Esophagus muscularis mucosa (tissue), 4 donors: Measurements from ENCODE around the gene FAM131A. TPM values are rescaled to one million over a fixed set of nuclear protein-coding genes. Genes with fewer than 3 reads are reported as not detected.

ENCODE experiments used
- DNase-seq: peaks from one replicate; pipeline ENCODE4 v3.0.0-alpha.2; 2017; ENCODE audit errors: extremely low spot score
- H3K27ac ChIP-seq, 4 donors: fragments of 200-600 bp; sonication (generic); replicated peaks in 1 of 4; 1 replicate in 3 of 4; 2 replicates in 1 of 4; pipeline ENCODE4 v1.5.1; 2016 to 2019; ENCODE audit warnings: mild to moderate bottlenecking in 1 of 4
- H3K27me3 ChIP-seq, 4 donors: fragments of 200-600 bp; sonication (generic); one replicate each; pipeline versions ENCODE4 v1.5.1 to v1.6.0; 2016 to 2019
- H3K36me3 ChIP-seq, 4 donors: fragments of 200-600 bp; sonication (generic); one replicate each; pipeline ENCODE4 v1.5.1; 2016 to 2019
- H3K4me1 ChIP-seq, 4 donors: fragments of 200-600 bp; sonication (generic); one replicate each; pipeline ENCODE4 v1.5.1; 2016 to 2019
- H3K4me3 ChIP-seq, 4 donors: fragments of 200-600 bp; sonication (generic); 1 replicate in 2 of 4; 2 replicates in 2 of 4; pipeline ENCODE4 v1.5.1; 2016 to 2019; ENCODE audit warnings: mild to moderate bottlenecking in 4 of 4, moderate library complexity in 1 of 4
- H3K9me3 ChIP-seq, 4 donors: fragments of 200-600 bp; sonication (generic); 1 replicate in 3 of 4; 2 replicates in 1 of 4; pipeline ENCODE4 v1.5.1; 2016 to 2019
- EP300 ChIP-seq: sonication (generic); formaldehyde crosslinking; IDR thresholded peaks from one replicate; pipeline ENCODE4 v1.6.1; 2017; ENCODE audit warnings: antibody characterized with exemption
- POLR2A ChIP-seq: fragments of 450-650 bp; IDR thresholded peaks from one replicate; pipeline ENCODE4 v1.6.1; 2017; ENCODE audit warnings: antibody characterized with exemption, moderate library complexity, mild to moderate bottlenecking, low read depth
- POLR2AphosphoS5 ChIP-seq, 2 donors: sonication (generic); formaldehyde crosslinking; IDR thresholded peaks; one replicate each; pipeline ENCODE4 v1.6.1; 2017; ENCODE audit warnings: antibody characterized with exemption in 2 of 2
- WGBS: methylation state at CpG from one replicate; pipeline ENCODE4 v1.1.5; 2018; 5-methylcytosine and 5-hydroxymethylcytosine counted together
- intact Hi-C: fragments of 100-400 bp; cut with DNase I; formaldehyde crosslinking; loops from one replicate; pipeline ENCODE4 v1.15.1; 2023
- total RNA-seq, 4 donors: library from RNA; depleted of rRNA; stranded (reverse); fragments of >200 nt; gene quantifications; one replicate each; pipeline versions ENCODE4 v1.1.0 to v1.2.1, GENCODE V29; 2016
- TF ChIP-seq, protein P1 (sequence below), 3 experiments: fragments of 200-600 bp in 2 of 3; fragments of 450-650 bp in 1 of 3; sonication (generic) in 2 of 3; IDR thresholded peaks; one replicate each; pipeline ENCODE4 v1.5.1; 2017 to 2019; ENCODE audit warnings: antibody characterized with exemption in 3 of 3, mild to moderate bottlenecking in 2 of 3, moderate library complexity in 1 of 3

FAM131A gene
- total RNA-seq, 4 donors from 2014 or later = 40.3 to 71.0 (median 59.9) TPM

DNA sequence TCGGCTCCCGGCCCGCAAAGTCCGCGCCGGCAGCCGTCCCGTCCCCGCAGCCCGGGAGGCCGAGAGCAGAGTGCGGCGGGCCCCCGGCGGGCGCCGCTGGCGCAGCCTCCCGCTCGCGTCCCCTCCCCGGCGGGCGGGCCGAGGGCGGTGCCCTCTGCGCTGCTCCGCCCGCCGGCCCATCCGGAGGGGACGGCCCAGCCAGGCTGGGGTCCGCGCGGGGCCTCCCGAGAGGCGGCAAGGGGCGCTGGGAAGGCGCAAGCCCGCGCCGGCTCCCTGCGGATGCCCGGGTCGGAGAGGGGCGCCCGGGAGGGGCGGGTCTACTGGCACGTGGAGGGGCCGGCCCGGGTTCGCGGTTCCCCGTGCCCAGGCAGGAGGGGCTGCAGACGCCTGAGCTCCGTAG lies 24.1 kb downstream of the FAM131A start, which contains the start of the genes CLCN2 and POLR2H:
Gene CLCN2, minus strand, starts transcription at position 74 of the 400 bp plus-strand sequence. CDS start 126 bp downstream, outside the sequence.
Gene POLR2H, plus strand, starts transcription at position 179 of the 400 bp plus-strand sequence. CDS start 1,783 bp downstream, outside the sequence.
- H3K27ac ChIP-seq = peak within 1 kb of the TSS; percentile 96 to 99 (median 99)
- peaks cover 21 to 42% (median 36%) of the 10 kb centered on the region in 4 donors for H3K4me1 ChIP-seq
- peak within 1 kb of the TSS; percentile 73 to 92 (median 86) for H3K4me3 ChIP-seq
- no CpG with 5 or more reads among the region's 56 CpGs for whole genome bisulfite sequencing
- intact Hi-C loops = no loop called here
- DNase-seq = no peak
- H3K36me3 ChIP-seq = peaks cover under 1 to 37% (median 27%) of the 10 kb centered on the region in 4 donors
- H3K27me3 ChIP-seq = no peaks in the 10 kb centered on the region
- TF ChIP-seq POLR2A = no peak
- peak; percentile 49 to 71 for TF ChIP-seq POLR2AphosphoS5 (IDR thresholded peaks at IDR 0.05)
- H3K9me3 ChIP-seq = no peaks in the 10 kb centered on the region

DNA sequence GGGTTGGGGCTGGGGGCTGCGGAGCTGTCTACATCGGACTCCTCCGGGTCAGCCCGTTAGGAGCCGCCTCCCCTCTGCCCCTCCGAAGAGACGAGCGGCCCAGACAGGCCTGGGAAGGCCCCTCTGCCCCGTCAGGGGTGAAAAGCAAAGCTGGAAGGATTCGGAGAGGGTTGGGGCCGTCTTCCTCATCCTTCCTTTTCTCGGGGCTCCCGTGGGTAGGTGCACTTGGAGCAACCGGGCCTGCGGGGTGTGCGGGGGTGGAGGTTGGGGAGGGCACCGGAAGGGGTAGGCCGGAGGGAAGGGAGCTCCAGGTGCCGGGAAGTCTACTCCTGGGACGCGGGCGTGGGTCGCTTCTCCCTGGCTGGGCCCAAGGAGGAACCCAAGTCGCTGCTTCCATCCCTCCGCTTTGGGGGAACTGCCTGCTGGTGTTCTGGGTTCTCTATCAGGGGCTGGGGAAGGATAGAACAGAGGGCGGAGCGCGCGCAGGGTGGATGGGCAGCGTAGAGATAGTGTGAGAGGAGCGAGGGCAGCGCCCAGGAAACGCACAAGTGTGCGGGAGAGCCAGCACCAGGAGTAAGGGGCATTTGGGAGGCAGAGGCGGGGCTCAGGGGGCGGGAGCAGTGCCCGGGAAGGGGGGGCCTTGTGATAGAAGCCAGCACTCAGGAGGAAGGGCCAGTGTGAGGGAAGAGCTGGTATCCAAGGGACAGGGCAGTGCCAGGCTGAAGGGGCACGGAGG lies 24.7 kb downstream of the FAM131A start:
- peak; percentile 93 for DNase-seq
- Histone ChIP-seq H3K9me3 (no peaks in the 10 kb centered on the region), H3K4me1 (peaks cover 21 to 42% (median 36%) of the 10 kb centered on the region in 4 donors), H3K36me3 (peaks cover 6 to 37% (median 30%) of the 10 kb centered on the region in 4 donors), H3K4me3 (peak overlapping the region; percentile 73 to 92 (median 86)), H3K27me3 (no peaks in the 10 kb centered on the region), H3K27ac (peak overlapping the region; percentile 96 to 99 (median 99))
- WGBS = under 1% methylated on average over 28 of the region's 38 CpGs
- intact Hi-C loops = no loop called here
- TF ChIP-seq POLR2AphosphoS5 (IDR thresholded peaks at IDR 0.05) = peak in 1 of 2 donors; percentile 37
- no peak for TF ChIP-seq POLR2A

DNA sequence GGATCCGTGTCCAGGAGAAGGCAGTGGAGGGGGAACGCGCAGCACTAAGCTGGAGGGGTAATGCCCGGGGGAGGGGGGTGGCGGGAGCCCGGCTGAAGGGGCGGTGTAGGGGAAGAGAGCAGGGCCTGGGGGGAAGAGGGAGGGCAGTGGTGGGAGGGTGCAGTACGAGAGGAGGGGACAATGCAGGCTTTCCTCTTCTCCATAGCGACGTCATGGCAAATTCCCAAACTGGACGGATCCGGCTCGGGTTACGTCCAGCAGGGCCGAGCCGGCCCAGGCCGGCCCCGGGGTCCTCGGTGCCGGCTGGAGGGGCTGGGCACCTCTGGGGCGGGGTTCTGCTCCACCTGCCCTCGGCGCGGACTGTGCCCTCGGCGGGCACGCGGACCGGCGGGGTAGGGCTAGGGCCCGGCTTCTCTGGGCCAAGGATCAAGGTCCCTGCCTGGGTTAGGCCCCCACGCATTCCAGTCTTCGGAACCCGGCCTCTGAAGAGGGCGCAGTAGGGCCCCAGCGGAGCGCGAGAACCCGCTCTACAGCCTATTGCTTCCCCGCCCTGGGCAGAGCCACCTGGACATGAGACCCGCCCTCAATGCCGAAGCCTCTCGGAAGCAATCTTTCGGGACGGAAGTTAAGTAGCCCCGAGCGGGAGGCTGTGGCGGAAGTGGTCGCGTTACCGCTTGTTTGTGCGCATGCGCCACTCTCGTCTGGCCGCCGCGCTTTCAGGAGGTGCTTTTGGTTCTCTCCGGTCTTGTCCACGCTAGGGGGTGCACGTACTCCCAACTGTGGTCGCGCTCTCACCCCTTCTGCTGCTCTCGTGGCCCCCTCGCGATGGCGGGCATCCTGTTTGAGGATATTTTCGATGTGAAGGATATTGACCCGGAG lies 25.5 kb downstream of the FAM131A start:
- Histone ChIP-seq H3K4me3 (peak overlapping the region; percentile 73 to 92 (median 86)), H3K27me3 (no peaks in the 10 kb centered on the region), H3K27ac (peak overlapping the region; percentile 96 to 99 (median 99)), H3K4me1 (peaks cover 21 to 42% (median 36%) of the 10 kb centered on the region in 4 donors), H3K9me3 (no peaks in the 10 kb centered on the region), H3K36me3 (peaks cover 8 to 37% (median 31%) of the 10 kb centered on the region in 4 donors)
- WGBS = under 1% methylated on average over 49 of the region's 68 CpGs
- intact Hi-C loops = no loop called here
- TF ChIP-seq POLR2AphosphoS5 (IDR thresholded peaks at IDR 0.05) (peak; percentile 92 to 96), EP300 (no peak), POLR2A (peak; percentile 54)
- TF ChIP-seq, protein P1, sequence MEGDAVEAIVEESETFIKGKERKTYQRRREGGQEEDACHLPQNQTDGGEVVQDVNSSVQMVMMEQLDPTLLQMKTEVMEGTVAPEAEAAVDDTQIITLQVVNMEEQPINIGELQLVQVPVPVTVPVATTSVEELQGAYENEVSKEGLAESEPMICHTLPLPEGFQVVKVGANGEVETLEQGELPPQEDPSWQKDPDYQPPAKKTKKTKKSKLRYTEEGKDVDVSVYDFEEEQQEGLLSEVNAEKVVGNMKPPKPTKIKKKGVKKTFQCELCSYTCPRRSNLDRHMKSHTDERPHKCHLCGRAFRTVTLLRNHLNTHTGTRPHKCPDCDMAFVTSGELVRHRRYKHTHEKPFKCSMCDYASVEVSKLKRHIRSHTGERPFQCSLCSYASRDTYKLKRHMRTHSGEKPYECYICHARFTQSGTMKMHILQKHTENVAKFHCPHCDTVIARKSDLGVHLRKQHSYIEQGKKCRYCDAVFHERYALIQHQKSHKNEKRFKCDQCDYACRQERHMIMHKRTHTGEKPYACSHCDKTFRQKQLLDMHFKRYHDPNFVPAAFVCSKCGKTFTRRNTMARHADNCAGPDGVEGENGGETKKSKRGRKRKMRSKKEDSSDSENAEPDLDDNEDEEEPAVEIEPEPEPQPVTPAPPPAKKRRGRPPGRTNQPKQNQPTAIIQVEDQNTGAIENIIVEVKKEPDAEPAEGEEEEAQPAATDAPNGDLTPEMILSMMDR (IDR thresholded peaks at IDR 0.05) = peak; percentile 45 to 60 (median 59)
- DNase-seq = peak; percentile 98

DNA sequence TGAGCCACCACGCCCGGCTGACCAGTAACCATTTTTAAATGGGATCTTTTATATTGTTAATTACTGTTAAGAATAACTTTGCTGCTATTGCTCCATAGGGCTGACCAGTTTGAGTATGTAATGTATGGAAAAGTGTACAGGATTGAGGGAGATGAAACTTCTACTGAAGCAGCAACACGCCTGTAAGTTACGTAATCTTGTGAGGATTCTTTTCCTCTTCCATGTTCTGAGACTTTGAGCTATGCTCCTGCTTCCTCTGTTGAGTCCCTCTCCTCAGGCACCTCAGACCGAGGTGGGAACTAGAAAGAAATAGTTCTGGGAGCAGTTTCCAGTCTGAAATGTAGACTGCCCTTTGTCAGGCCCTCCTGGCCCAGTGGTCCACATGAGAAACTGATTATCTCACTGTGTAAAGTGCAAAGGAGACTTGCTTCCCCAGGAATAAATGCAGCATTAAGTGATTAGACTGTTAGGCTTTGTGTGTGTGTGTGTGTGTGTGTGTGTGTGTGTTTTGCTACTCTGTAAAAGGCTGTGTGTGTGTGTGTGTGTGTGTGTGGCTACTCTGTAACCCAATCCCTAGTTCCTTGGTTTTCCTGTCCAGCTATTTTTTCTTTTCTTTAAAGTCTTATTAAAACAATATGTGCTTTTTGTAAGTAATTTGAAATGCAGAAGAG lies 29.4 kb downstream of the FAM131A start:
- no peak overlapping the region for H3K4me3 ChIP-seq
- no peak overlapping the region for H3K27ac ChIP-seq
- DNase-seq = no peak
- TF ChIP-seq POLR2A (no peak), POLR2AphosphoS5 (IDR thresholded peaks at IDR 0.05) (no peak), EP300 (no peak)
- TF ChIP-seq, protein P1 (IDR thresholded peaks at IDR 0.05) = no peak
- peaks cover 22 to 37% (median 33%) of the 10 kb centered on the region in 4 donors for H3K4me1 ChIP-seq
- no peaks in the 10 kb centered on the region for H3K9me3 ChIP-seq
- H3K36me3 ChIP-seq = peaks cover 8 to 59% (median 45%) of the 10 kb centered on the region in 4 donors
- intact Hi-C loops = no loop called here
- H3K27me3 ChIP-seq = no peaks in the 10 kb centered on the region
- 91% methylated on average over 5 of the region's 5 CpGs for WGBS

DNA sequence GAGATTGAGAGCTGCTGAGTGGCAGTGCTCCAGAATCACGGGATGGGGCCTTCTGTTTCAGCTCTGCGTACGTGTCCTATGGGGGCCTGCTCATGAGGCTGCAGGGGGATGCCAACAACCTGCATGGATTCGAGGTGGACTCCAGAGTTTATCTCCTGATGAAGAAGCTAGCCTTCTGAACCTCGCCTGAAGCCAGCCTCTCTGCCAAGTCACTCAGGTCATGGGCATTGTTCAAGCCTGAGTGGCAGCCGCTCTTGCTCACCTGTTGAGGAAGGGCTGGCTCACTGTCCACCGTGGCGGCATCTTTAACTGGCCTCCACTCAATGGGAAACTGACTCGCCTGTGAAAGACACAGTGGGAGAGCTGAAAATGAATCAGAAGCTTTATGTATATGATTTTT lies 30.7 kb downstream of the FAM131A start:
- no peak overlapping the region for H3K4me3 ChIP-seq
- intact Hi-C loops = no loop called here
- no peak overlapping the region for H3K27ac ChIP-seq
- TF ChIP-seq POLR2A (no peak), EP300 (no peak), POLR2AphosphoS5 (IDR thresholded peaks at IDR 0.05) (no peak)
- TF ChIP-seq, protein P1 (IDR thresholded peaks at IDR 0.05) = no peak
- no peaks in the 10 kb centered on the region for H3K27me3 ChIP-seq
- H3K9me3 ChIP-seq = no peaks in the 10 kb centered on the region
- 72% methylated on average over 4 of the region's 9 CpGs for WGBS
- DNase-seq = no peak
- peaks cover 22 to 49% (median 40%) of the 10 kb centered on the region in 4 donors for H3K4me1 ChIP-seq
- peaks cover 8 to 59% (median 45%) of the 10 kb centered on the region in 4 donors for H3K36me3 ChIP-seq
